Activated B cell treated with CpG ODN at 0.5 μM for 24 hours (primary cell): ENCODE results near the gene TSPAN7. TPM values are rescaled to one million over a fixed set of nuclear protein-coding genes. Genes with fewer than 3 reads are reported as not detected.

Experiments used
- ATAC-seq: fragments of 200-7000 bp; cut with Tn5 transposase; one replicate; pipeline ENCODE4 v1.10.0; 2021; ENCODE audit warnings: low read depth, mild to moderate bottlenecking, moderate library complexity
- CTCF ChIA-PET: fragments of 350-600 bp; sonication (Branson Sonifier 250); formaldehyde crosslinking; loops from one replicate; lab custom pipeline; 2021; ENCODE audit warnings: antibody characterized with exemption; lab: Charles Lee
- POLR2A ChIA-PET: fragments of 350-600 bp; sonication (Branson Sonifier 250); formaldehyde crosslinking; loops from one replicate; lab custom pipeline; 2021; ENCODE audit warnings: antibody characterized with exemption; lab: Charles Lee
- DNase-seq: peaks from one replicate; pipeline ENCODE4 v3.0.0; 2022
- H3K27ac Mint-ChIP-seq: one replicate; pipeline ENCODE4 v1.8.0; 2020; ENCODE audit warnings: mixed read lengths
- H3K27me3 Mint-ChIP-seq: one replicate; pipeline ENCODE4 v1.8.0; 2021; ENCODE audit warnings: mixed read lengths
- H3K36me3 Mint-ChIP-seq: one replicate; pipeline ENCODE4 v1.8.0; 2021; ENCODE audit warnings: low read depth, mixed read lengths
- H3K4me1 Mint-ChIP-seq: one replicate; pipeline ENCODE4 v1.8.0; 2021; ENCODE audit warnings: mixed read lengths
- H3K4me3 Mint-ChIP-seq: one replicate; pipeline ENCODE4 v1.8.0; 2020; ENCODE audit warnings: mild to moderate bottlenecking, mixed read lengths
- H3K9me3 Mint-ChIP-seq: one replicate; pipeline ENCODE4 v1.8.0; 2020; ENCODE audit warnings: mixed read lengths
- CTCF ChIP-seq: fragments of 200-600 bp; IDR thresholded peaks from one replicate; pipeline ENCODE4 v1.8.0; 2022; ENCODE audit warnings: antibody characterized with exemption, mild to moderate bottlenecking
- intact Hi-C: fragments of 100-400 bp; cut with micrococcal nuclease; formaldehyde crosslinking; loops from one replicate; pipeline ENCODE4 v1.15.1; 2024
- total RNA-seq: library from RNA; stranded (reverse); gene quantifications from 2 replicates; pipeline ENCODE4 v1.2.3, GENCODE V29; 2022

TSPAN7 gene
- total RNA-seq, 1 donor from 2014 or later, result not detected

GRCh38 chrX:38599796-38600755 lies 38.7 kb downstream of the TSPAN7 start:
- H3K36me3 Mint-ChIP-seq, result no peaks in the 10 kb centered on the region
- ChIA-PET POLR2A (no interaction called here), CTCF (no interaction called here)
- ATAC-seq (no peak), DNase-seq (no peak)
- no peak for TF ChIP-seq CTCF
- no peaks in the 10 kb centered on the region for H3K9me3 Mint-ChIP-seq
- peaks cover 2% of the 10 kb centered on the region for H3K27me3 Mint-ChIP-seq
- intact Hi-C loops, result no loop called here
- H3K27ac Mint-ChIP-seq, result no peak overlapping the region
- H3K4me3 Mint-ChIP-seq, result no peak overlapping the region
- H3K4me1 Mint-ChIP-seq, result no peaks in the 10 kb centered on the region

- DNase-seq, result no peak
- no peak for ATAC-seq
- Mint-ChIP-seq H3K4me1 (no peaks in the 10 kb centered on the region), H3K36me3 (no peaks in the 10 kb centered on the region), H3K4me3 (no peak overlapping the region), H3K27me3 (peaks cover 2% of the 10 kb centered on the region), H3K27ac (no peak overlapping the region), H3K9me3 (no peaks in the 10 kb centered on the region)
- CTCF ChIA-PET, result no interaction called here
- TF ChIP-seq CTCF, result no peak
- POLR2A ChIA-PET, result no interaction called here
- intact Hi-C loops, result no loop called here
Observed at GRCh38 chrX:38601866-38602265, 40.5 kb downstream of the TSPAN7 start.

GRCh38 chrX:38606821-38607220 lies 45.5 kb downstream of the TSPAN7 start:
- no peaks in the 10 kb centered on the region for H3K4me1 Mint-ChIP-seq
- no peak for DNase-seq
- H3K27ac Mint-ChIP-seq, result no peak overlapping the region
- no peak for ATAC-seq
- ChIA-PET CTCF (no interaction called here), POLR2A (no interaction called here)
- H3K36me3 Mint-ChIP-seq, result no peaks in the 10 kb centered on the region
- H3K9me3 Mint-ChIP-seq, result no peaks in the 10 kb centered on the region
- H3K4me3 Mint-ChIP-seq, result no peak overlapping the region
- intact Hi-C loops, result no loop called here
- no peak for TF ChIP-seq CTCF
- no peaks in the 10 kb centered on the region for H3K27me3 Mint-ChIP-seq

GRCh38 chrX:38607976-38608375 lies 46.6 kb downstream of the TSPAN7 start:
- ChIA-PET CTCF (no interaction called here), POLR2A (no interaction called here)
- Mint-ChIP-seq H3K27ac (no peak overlapping the region), H3K9me3 (no peaks in the 10 kb centered on the region), H3K4me3 (no peak overlapping the region), H3K36me3 (no peaks in the 10 kb centered on the region), H3K27me3 (peaks cover 2% of the 10 kb centered on the region), H3K4me1 (no peaks in the 10 kb centered on the region)
- intact Hi-C loops, result no loop called here
- ATAC-seq (no peak), DNase-seq (no peak)
- no peak for TF ChIP-seq CTCF

GRCh38 chrX:38610849-38611248 lies 49.5 kb downstream of the TSPAN7 start:
- CTCF ChIA-PET, result no interaction called here
- DNase-seq (no peak), ATAC-seq (no peak)
- POLR2A ChIA-PET, result no interaction called here
- TF ChIP-seq CTCF, result no peak
- no peaks in the 10 kb centered on the region for H3K9me3 Mint-ChIP-seq
- H3K27ac Mint-ChIP-seq, result no peak overlapping the region
- H3K4me3 Mint-ChIP-seq, result no peak overlapping the region
- H3K4me1 Mint-ChIP-seq, result no peaks in the 10 kb centered on the region
- intact Hi-C loops, result no loop called here
- peaks cover 2% of the 10 kb centered on the region for H3K27me3 Mint-ChIP-seq
- no peaks in the 10 kb centered on the region for H3K36me3 Mint-ChIP-seq
